Loucy (cell line): ENCODE results near the gene C1orf35.
A peak's percentile ranks its signal among the peaks of the same experiment; 100 is the strongest.

Experiments
- H2AFZ ChIP-seq: fragments of 200-600 bp; sonication (generic); 2 replicates; pipeline ENCODE4 v1.6.0; 2016; ENCODE audit warnings: antibody characterized with exemption, mild to moderate bottlenecking, low read length, moderate library complexity
- H3F3A ChIP-seq: fragments of 200-600 bp; 2 replicates; pipeline ENCODE4 v1.6.0; 2016; ENCODE audit warnings: antibody characterized with exemption, low read depth, mild to moderate bottlenecking
- H3K27me3 ChIP-seq: fragments of 200-600 bp; sonication (generic); 2 replicates; pipeline ENCODE4 v1.6.1; 2014; ENCODE audit warnings: low read length, mild to moderate bottlenecking; ENCODE audit not compliant: insufficient read depth, poor library complexity, severe bottlenecking
- H3K36me3 ChIP-seq: fragments of 200-600 bp; sonication (generic); 2 replicates; pipeline ENCODE4 v1.6.1; 2016; ENCODE audit warnings: low read length; ENCODE audit not compliant: insufficient read depth
- H3K4me1 ChIP-seq: fragments of 200-600 bp; sonication (generic); 2 replicates; pipeline ENCODE4 v1.5.1; 2014; ENCODE audit warnings: low read length, mild to moderate bottlenecking; ENCODE audit not compliant: insufficient read depth, poor library complexity, severe bottlenecking
- H3K4me2 ChIP-seq: fragments of 200-600 bp; sonication (generic); 2 replicates; pipeline ENCODE4 v1.6.0; 2014; ENCODE audit warnings: antibody characterized with exemption, low read length, low read depth, mild to moderate bottlenecking; ENCODE audit not compliant: poor library complexity, severe bottlenecking
- H3K4me3 ChIP-seq: fragments of 200-600 bp; sonication (generic); 2 replicates; pipeline ENCODE4 v1.5.1; 2014; ENCODE audit warnings: low read length, mild to moderate bottlenecking, mixed read lengths; ENCODE audit not compliant: poor library complexity, severe bottlenecking
- H3K79me2 ChIP-seq: fragments of 200-600 bp; sonication (generic); 2 replicates; pipeline ENCODE4 v1.6.1; 2014; ENCODE audit warnings: low read length; ENCODE audit not compliant: insufficient read depth
- H3K9ac ChIP-seq: fragments of 200-600 bp; sonication (generic); 2 replicates; pipeline ENCODE4 v1.6.0; 2014; ENCODE audit warnings: mild to moderate bottlenecking, low read depth, low read length, moderate library complexity; ENCODE audit not compliant: poor library complexity, severe bottlenecking
- H3K9me2 ChIP-seq: fragments of 200-600 bp; sonication (generic); replicated peaks from 2 replicates; pipeline ENCODE4 v1.6.1; 2016; ENCODE audit warnings: low read depth, low read length, mixed read lengths
- H3K9me3 ChIP-seq: fragments of 200-600 bp; sonication (generic); 2 replicates; pipeline ENCODE4 v1.6.1; 2014; ENCODE audit warnings: mild to moderate bottlenecking, antibody characterized with exemption, low read length, low read depth; ENCODE audit not compliant: insufficient read depth
- H4K20me1 ChIP-seq: fragments of 200-600 bp; sonication (generic); 2 replicates; pipeline ENCODE4 v1.6.0; 2014; ENCODE audit warnings: antibody characterized with exemption, low read length, mild to moderate bottlenecking; ENCODE audit not compliant: insufficient read depth, poor library complexity, severe bottlenecking
- EZH2phosphoT487 ChIP-seq: fragments of 200-600 bp; IDR thresholded peaks from 2 replicates; pipeline ENCODE4 v1.6.1; 2018; ENCODE audit warnings: antibody characterized with exemption, mild to moderate bottlenecking, moderate library complexity, borderline replicate concordance
- TF ChIP-seq, protein P1 (sequence below): fragments of 200-600 bp; sonication (generic); conservative IDR thresholded peaks from 2 replicates; pipeline ENCODE4 v1.5.1; 2014; ENCODE audit warnings: mild to moderate bottlenecking, antibody characterized with exemption, low read length

C1orf35 gene

DNA sequence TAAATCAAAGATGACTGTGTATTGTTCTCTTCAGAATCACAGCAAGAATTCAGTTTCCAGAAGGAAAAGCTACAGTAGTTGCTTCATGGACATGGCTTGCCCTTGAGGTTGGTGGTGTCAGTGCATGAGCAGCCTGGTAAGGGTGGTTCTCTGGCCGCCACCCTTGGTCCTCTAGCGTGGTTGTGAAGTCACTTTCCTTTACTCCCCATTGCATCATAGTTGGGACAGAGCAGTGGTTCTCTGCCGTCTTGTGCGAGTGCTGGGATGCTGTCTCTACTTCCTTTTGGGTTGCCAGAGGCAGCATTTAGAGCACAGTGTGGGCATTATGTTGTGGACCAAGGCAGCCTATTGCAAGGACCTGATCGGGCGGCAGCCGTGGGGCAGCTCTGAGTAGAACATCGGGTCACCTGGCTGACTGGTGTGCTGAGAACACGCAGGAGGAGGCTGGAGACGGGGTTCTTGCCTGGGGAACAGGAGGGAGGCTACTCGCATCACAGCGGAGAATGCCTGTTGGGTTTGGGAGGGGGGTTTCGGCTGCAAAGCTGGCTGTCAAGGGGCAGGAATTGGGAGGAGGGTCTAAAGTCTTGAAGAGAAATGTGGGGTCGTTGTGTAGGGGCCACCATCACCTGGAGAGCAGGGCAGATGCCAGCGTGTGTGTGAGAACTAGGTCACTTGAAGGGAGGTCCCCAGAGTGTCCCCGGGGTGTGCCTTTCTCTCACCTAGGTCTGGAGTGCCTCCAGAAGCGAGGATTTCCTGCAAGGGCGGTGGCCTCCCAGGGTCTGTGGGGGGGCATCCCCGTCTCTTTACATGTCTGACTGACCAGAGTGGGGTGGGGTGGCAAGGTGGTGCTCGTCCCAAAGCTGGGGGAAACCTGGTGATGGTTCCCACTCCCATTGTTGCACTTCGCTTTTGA lies 14.3 kb downstream of the C1orf35 start:
- Histone ChIP-seq H3F3A (no peaks in the 10 kb centered on the region), H3K4me2 (peak overlapping the region; percentile 88), H3K4me1 (peaks cover 64% of the 10 kb centered on the region), H3K9me3 (peaks cover under 1% of the 10 kb centered on the region; the same call in 1 of the 2 replicates), H2AFZ (no peak overlapping the region), H3K27me3 (no peaks in the 10 kb centered on the region), H3K79me2 (peaks cover 100% of the 10 kb centered on the region), H4K20me1 (peaks cover 94% of the 10 kb centered on the region), H3K9ac (no peak overlapping the region), H3K4me3 (peak overlapping the region; percentile 81), H3K9me2 (no peaks in the 10 kb centered on the region), H3K36me3 (peaks cover 23% of the 10 kb centered on the region; the same call in 1 of the 2 replicates)
- no peak for TF ChIP-seq EZH2phosphoT487
- TF ChIP-seq, protein P1, sequence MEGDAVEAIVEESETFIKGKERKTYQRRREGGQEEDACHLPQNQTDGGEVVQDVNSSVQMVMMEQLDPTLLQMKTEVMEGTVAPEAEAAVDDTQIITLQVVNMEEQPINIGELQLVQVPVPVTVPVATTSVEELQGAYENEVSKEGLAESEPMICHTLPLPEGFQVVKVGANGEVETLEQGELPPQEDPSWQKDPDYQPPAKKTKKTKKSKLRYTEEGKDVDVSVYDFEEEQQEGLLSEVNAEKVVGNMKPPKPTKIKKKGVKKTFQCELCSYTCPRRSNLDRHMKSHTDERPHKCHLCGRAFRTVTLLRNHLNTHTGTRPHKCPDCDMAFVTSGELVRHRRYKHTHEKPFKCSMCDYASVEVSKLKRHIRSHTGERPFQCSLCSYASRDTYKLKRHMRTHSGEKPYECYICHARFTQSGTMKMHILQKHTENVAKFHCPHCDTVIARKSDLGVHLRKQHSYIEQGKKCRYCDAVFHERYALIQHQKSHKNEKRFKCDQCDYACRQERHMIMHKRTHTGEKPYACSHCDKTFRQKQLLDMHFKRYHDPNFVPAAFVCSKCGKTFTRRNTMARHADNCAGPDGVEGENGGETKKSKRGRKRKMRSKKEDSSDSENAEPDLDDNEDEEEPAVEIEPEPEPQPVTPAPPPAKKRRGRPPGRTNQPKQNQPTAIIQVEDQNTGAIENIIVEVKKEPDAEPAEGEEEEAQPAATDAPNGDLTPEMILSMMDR = no peak

DNA sequence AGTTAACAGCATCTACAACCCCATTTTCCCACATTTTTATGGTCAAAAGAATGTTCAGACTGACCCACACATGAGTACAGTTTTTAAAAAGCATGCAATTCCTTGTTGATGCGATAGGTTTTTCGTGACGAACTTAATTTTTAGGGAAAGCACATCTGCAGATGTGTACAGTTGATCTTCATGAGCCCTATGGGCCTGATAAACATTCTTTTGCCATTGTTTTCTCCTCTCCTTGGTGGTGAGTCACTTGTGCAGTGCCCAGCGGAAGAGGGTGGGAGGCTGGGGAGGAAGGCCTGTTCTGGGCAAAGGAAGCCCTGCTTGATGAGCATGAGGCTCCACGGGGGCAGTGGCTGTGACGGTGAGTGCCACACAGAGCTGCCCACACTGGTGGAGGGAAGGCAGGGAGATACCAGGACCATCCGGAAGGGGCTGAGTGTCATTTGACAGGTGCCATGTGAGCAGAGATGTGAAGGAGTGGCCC lies 15.3 kb downstream of the C1orf35 start:
- Histone ChIP-seq H3K9ac (peak overlapping the region; percentile 1), H3K4me3 (peak overlapping the region; percentile 81), H3K79me2 (peaks cover 100% of the 10 kb centered on the region), H3K36me3 (peaks cover 18% of the 10 kb centered on the region; the same call in 1 of the 2 replicates), H3K9me3 (no peaks in the 10 kb centered on the region), H3K27me3 (peaks cover 4% of the 10 kb centered on the region), H4K20me1 (peaks cover 100% of the 10 kb centered on the region), H3K9me2 (no peaks in the 10 kb centered on the region), H2AFZ (no peak overlapping the region), H3K4me1 (peaks cover 64% of the 10 kb centered on the region), H3F3A (no peaks in the 10 kb centered on the region), H3K4me2 (peak overlapping the region; percentile 88)
- TF ChIP-seq EZH2phosphoT487 = no peak

DNA sequence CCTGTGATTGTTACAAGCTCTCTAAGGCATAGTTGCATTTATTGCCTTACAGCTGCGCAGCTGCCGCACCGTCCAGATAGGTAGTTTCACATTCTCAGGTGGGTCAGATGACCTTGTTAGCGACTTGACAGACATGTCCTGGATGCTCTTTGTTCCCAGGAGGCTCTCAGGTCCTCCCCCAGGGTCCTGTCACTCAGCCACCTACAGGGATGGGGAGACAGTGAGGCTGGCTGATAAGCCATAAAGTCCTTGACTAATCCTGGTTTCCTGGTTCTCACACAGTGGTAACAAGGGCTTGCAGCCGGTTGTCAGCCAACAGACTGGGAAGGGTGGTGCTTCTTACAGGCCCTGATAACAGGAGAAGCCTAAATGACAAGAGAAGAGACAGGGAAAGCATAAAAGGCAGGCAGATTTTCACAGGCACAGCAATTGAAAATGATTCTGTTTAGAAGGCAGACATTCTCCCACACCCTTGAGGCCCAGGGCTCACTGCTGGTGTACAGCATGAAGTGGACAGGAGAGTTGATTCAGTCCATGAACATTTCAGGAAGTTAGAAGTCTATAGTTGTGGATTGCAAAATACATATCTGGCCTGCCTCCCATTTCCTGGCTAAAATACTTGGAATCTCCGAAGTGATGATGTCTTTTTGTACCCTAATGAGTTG lies 17.7 kb downstream of the C1orf35 start:
- peak overlapping the region; percentile 88 for H3K4me2 ChIP-seq
- peak overlapping the region; percentile 96 for H3K9ac ChIP-seq
- peaks cover 95% of the 10 kb centered on the region for H3K79me2 ChIP-seq
- TF ChIP-seq, protein P1 = no peak
- no peak for TF ChIP-seq EZH2phosphoT487
- no peaks in the 10 kb centered on the region for H3F3A ChIP-seq
- peaks cover 6% of the 10 kb centered on the region; the same call in 1 of the 2 replicates for H3K36me3 ChIP-seq
- H3K4me3 ChIP-seq = peak overlapping the region; percentile 81
- peaks cover 62% of the 10 kb centered on the region for H3K4me1 ChIP-seq
- H3K9me2 ChIP-seq = no peaks in the 10 kb centered on the region
- H3K27me3 ChIP-seq = peaks cover 6% of the 10 kb centered on the region
- H3K9me3 ChIP-seq = no peaks in the 10 kb centered on the region
- H4K20me1 ChIP-seq = peaks cover 81% of the 10 kb centered on the region
- H2AFZ ChIP-seq = no peak overlapping the region
